Testis (tissue), 2 donors: ENCODE measurements around the gene KMT2B.

Experiments used
- CTCF ChIP-seq, 3 experiments: fragments of 450-650 bp in 2 of 3; fragments of 200-600 bp in 1 of 3; sonication (generic) in 1 of 3; IDR thresholded peaks; one replicate each; pipeline ENCODE4 v1.5.1; 2016 to 2019; ENCODE audit warnings: antibody characterized with exemption in 3 of 3, mild to moderate bottlenecking in 2 of 3, moderate library complexity in 1 of 3
- POLR2A ChIP-seq: fragments of 450-650 bp; IDR thresholded peaks from one replicate; pipeline ENCODE4 v1.6.1; 2017; ENCODE audit warnings: antibody characterized with exemption, mild to moderate bottlenecking, moderate library complexity

- TF ChIP-seq CTCF (IDR thresholded peaks at IDR 0.05) (no peak), POLR2A (no peak)
Observed at GRCh38 chr19:35751839-35752745, 34.3 kb downstream of the KMT2B start.
